ENCODE results near the gene NFATC3. TPM values are rescaled to one million over a fixed set of nuclear protein-coding genes. Genes with fewer than 3 reads are reported as not detected.
A peak's percentile ranks its signal among the peaks of the same experiment; 100 is the strongest.

The NFATC3 gene
- total and polyA plus RNA-seq, 2 donors (not counting 1 experiment from before 2014, with no cell fraction given): 33.4 to 115 TPM

DNA sequence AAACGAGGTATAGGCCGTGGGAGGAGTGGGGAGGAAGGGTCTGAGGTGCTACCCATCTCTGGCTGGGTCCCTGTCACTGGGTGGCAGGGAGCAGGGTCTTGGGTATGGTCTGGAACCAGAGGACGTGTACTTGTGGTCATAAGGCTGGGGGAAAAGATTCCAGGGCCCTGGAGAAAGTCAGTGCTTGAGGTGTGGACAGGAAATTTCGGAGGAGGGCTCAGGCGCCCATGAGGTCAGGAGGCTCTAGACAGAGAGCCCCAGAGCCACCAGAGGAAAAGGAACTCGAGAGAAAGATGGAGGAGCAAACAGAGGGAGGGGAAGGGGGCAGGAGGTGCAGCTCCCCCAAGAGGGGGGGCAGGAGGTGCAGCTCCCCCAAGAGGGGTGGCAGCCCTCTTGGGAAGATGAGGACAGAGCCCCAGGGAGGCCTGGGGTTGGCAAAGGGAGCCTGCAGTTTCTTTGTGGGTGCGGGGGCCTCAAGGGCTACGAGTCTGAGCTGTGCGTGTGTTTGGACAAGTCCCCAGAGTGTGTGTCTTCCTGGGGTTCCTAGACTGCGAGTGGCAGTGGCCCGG is 178.5 kb downstream of the NFATC3 start:
- H3K4me3 Mint-ChIP-seq: peak overlapping the region; percentile 92
- Histone ChIP-seq H3K4me2 (replicated peaks; ENCODE audit: low read depth, low read length, poor library complexity, severe bottlenecking) (peak overlapping the region; percentile 82), H2AFZ (ENCODE audit: insufficient read depth, low read depth, low read length, poor library complexity, severe bottlenecking) (peak overlapping the region; percentile 91), H3K9me3 (ENCODE audit: control extremely low read depth in 1 of 3, control insufficient read depth in 2 of 3, insufficient read depth in 1 of 3, low read length in 2 of 3) (peaks cover 0 to 4% (median 0%) of the 10 kb centered on the region in 3 donors), H3K4me1 (ENCODE audit: control insufficient read depth in 2 of 2, insufficient read depth in 2 of 2, low read length in 2 of 2) (peaks cover 17 to 47% of the 10 kb centered on the region in 2 donors), H3K27me3 (replicated peaks in 1 of 4; ENCODE audit: control extremely low read depth in 1 of 4, control insufficient read depth in 3 of 4, insufficient read depth in 4 of 4, low read length in 3 of 4) (no peaks in the 10 kb centered on the region), H4K20me1 (ENCODE audit: control insufficient read depth, insufficient read depth, low read length, poor library complexity, severe bottlenecking) (peaks cover 15% of the 10 kb centered on the region), H3K79me2 (ENCODE audit: control insufficient read depth, insufficient read depth, low read length) (peaks cover 77% of the 10 kb centered on the region), H3K36me3 (replicated peaks in 1 of 2; ENCODE audit: control extremely low read depth in 1 of 2, control insufficient read depth in 1 of 2, extremely low read depth in 1 of 2, insufficient read depth in 2 of 2, low read length in 1 of 2) (peaks cover 0 to 24% of the 10 kb centered on the region in 2 experiments), H3K9ac (ENCODE audit: low read length) (peak overlapping the region; percentile 95), H3K27ac (ENCODE audit: low read length in 2 of 2) (peak overlapping the region; percentile 92 to 97), H3K4me3 (ENCODE audit: control extremely low read depth in 1 of 5, extremely low read depth in 1 of 5, insufficient read depth in 1 of 5, low read depth in 2 of 5, low read length in 4 of 5) (peak overlapping the region in 4 of 5 experiments; percentile 63 to 91 (median 88))
- ChIA-PET POLR2A (interaction anchor here (1.3 to 2.8 kb wide), 4 partner anchors 21 to 47 kb away, joined by 4 to 38 read pairs (median 15); partner anchors contain the start of genes PRMT7 and SLC7A6OS), CTCF (interaction anchor here (0.6 to 15.1 kb wide), 25 partner anchors 9 to 772 kb away, joined by 3 to 554 read pairs (median 6); partner anchors contain the start of genes NFATC3, PLA2G15, PRMT7 and SLC7A6OS)
- H3K27ac Mint-ChIP-seq: peak overlapping the region; percentile 95
- peak; percentile 33 for DNase-seq
- intact Hi-C loops (cut with micrococcal nuclease): loop anchor here (1.0 to 10.0 kb wide), 6 partner anchors 18 to 261 kb away; partner anchors contain the start of genes PLA2G15 and PRMT7
- no peak for ATAC-seq (ENCODE audit: low read depth)
- 39% methylated on average over 11 of the region's 11 CpGs for WGBS (ENCODE audit: insufficient coverage)
- TF ChIP-seq, protein P1, sequence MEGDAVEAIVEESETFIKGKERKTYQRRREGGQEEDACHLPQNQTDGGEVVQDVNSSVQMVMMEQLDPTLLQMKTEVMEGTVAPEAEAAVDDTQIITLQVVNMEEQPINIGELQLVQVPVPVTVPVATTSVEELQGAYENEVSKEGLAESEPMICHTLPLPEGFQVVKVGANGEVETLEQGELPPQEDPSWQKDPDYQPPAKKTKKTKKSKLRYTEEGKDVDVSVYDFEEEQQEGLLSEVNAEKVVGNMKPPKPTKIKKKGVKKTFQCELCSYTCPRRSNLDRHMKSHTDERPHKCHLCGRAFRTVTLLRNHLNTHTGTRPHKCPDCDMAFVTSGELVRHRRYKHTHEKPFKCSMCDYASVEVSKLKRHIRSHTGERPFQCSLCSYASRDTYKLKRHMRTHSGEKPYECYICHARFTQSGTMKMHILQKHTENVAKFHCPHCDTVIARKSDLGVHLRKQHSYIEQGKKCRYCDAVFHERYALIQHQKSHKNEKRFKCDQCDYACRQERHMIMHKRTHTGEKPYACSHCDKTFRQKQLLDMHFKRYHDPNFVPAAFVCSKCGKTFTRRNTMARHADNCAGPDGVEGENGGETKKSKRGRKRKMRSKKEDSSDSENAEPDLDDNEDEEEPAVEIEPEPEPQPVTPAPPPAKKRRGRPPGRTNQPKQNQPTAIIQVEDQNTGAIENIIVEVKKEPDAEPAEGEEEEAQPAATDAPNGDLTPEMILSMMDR (IDR thresholded peaks at IDR 0.05): no peak
- TF ChIP-seq EZH2 (IDR thresholded peaks at IDR 0.05; ENCODE audit: borderline replicate concordance, insufficient read depth, low read depth, low read length, poor library complexity, severe bottlenecking): no peak
- no peaks in the 10 kb centered on the region for H3K27me3 Mint-ChIP-seq
- no peaks in the 10 kb centered on the region for H3K9me3 Mint-ChIP-seq (ENCODE audit: insufficient read depth)
- peaks cover 40% of the 10 kb centered on the region for H3K4me1 Mint-ChIP-seq

Measured in B cell (primary cell).